Left lung (tissue), 10 donors: Measurements from ENCODE around the gene TRAF1. TPM values are rescaled to one million over a fixed set of nuclear protein-coding genes. Genes with fewer than 3 reads are reported as not detected.

Experiments
- ATAC-seq: fragments of 200-7000 bp; cut with Tn5 transposase; one replicate; pipeline ENCODE4 v1.9.1; 2020; ENCODE audit warnings: moderate library complexity
- DNase-seq, 4 donors: peaks; one replicate each; pipeline ENCODE4 v3.0.0-alpha.2; 2013 to 2020
- H3K27ac ChIP-seq, 2 donors: fragments of 200-600 bp; sonication (generic) in 1 of 2; one replicate each; pipeline versions ENCODE4 v1.5.0 to v1.8.0; 2020 to 2021
- H3K27me3 ChIP-seq, 2 donors: fragments of 200-600 bp; sonication (generic) in 1 of 2; one replicate each; pipeline versions ENCODE4 v1.5.0 to v1.8.0; 2020 to 2021
- H3K36me3 ChIP-seq, 2 donors: fragments of 200-600 bp; sonication (generic) in 1 of 2; one replicate each; pipeline versions ENCODE4 v1.5.0 to v1.8.0; 2020 to 2021
- H3K4me1 ChIP-seq, 2 donors: fragments of 200-600 bp; one replicate each; pipeline ENCODE4 v1.8.0; 2021
- H3K4me3 ChIP-seq, 2 donors: fragments of 200-600 bp; sonication (generic) in 1 of 2; one replicate each; pipeline versions ENCODE4 v1.5.0 to v1.8.0; 2020 to 2021; ENCODE audit warnings: mild to moderate bottlenecking in 1 of 2
- H3K9me3 ChIP-seq, 2 donors: fragments of 200-600 bp; sonication (generic) in 1 of 2; one replicate each; pipeline versions ENCODE4 v1.5.0 to v1.8.0; 2020 to 2021
- intact Hi-C, 2 donors: fragments of 100-400 bp; cut with DNase I; formaldehyde crosslinking; loops; one replicate each; pipeline versions ENCODE4 v1.11.2 to v1.14.2; 2022
- polyA plus RNA-seq, 6 donors: library from polyadenylated mRNA; unstranded; fragments of 120-200 nt; gene quantifications; one replicate each; pipeline ENCODE4 v1.2.1, GENCODE V29; 2013; ENCODE audit not compliant: insufficient read length in 6 of 6
- total RNA-seq, 2 donors: library from RNA; stranded (reverse); fragmentation: NEBNext Ultra II Directional; extraction: Animal tissue kit (Norgen Biotek cat#: 25700); gene quantifications; one replicate each; pipeline ENCODE4 v1.2.1, GENCODE V29; 2021
- TF ChIP-seq, protein P1 (sequence below), 2 donors: fragments of 200-600 bp; sonication (generic) in 1 of 2; IDR thresholded peaks; one replicate each; pipeline versions ENCODE4 v1.5.0 to v1.8.0; 2021; ENCODE audit warnings: antibody characterized with exemption in 2 of 2
- donor health status: DM: no; HTN: yes; CAD: no.
- donor health status: DM: no; HTN: no; CAD: no.

The TRAF1 gene
- total and polyA plus RNA-seq, 8 donors, result 4.4 to 10.8 (median 8.5) TPM

- intact Hi-C loops, result no loop called here
- Histone ChIP-seq H3K4me1 (peaks cover 0 to 79% of the 10 kb centered on the region in 2 donors), H3K27ac (peak overlapping the region in 1 of 2 donors; percentile 43), H3K9me3 (peaks cover 0 to 3% of the 10 kb centered on the region in 2 donors), H3K36me3 (peaks cover 0 to 44% of the 10 kb centered on the region in 2 donors), H3K4me3 (no peak overlapping the region), H3K27me3 (no peaks in the 10 kb centered on the region)
- TF ChIP-seq, protein P1, sequence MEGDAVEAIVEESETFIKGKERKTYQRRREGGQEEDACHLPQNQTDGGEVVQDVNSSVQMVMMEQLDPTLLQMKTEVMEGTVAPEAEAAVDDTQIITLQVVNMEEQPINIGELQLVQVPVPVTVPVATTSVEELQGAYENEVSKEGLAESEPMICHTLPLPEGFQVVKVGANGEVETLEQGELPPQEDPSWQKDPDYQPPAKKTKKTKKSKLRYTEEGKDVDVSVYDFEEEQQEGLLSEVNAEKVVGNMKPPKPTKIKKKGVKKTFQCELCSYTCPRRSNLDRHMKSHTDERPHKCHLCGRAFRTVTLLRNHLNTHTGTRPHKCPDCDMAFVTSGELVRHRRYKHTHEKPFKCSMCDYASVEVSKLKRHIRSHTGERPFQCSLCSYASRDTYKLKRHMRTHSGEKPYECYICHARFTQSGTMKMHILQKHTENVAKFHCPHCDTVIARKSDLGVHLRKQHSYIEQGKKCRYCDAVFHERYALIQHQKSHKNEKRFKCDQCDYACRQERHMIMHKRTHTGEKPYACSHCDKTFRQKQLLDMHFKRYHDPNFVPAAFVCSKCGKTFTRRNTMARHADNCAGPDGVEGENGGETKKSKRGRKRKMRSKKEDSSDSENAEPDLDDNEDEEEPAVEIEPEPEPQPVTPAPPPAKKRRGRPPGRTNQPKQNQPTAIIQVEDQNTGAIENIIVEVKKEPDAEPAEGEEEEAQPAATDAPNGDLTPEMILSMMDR (IDR thresholded peaks at IDR 0.05), result no peak
- ATAC-seq (no peak), DNase-seq (no peak)
These were observed 5.8 kb downstream of the TRAF1 start for GRCh38 chr9:120920806-120921178.

DNA sequence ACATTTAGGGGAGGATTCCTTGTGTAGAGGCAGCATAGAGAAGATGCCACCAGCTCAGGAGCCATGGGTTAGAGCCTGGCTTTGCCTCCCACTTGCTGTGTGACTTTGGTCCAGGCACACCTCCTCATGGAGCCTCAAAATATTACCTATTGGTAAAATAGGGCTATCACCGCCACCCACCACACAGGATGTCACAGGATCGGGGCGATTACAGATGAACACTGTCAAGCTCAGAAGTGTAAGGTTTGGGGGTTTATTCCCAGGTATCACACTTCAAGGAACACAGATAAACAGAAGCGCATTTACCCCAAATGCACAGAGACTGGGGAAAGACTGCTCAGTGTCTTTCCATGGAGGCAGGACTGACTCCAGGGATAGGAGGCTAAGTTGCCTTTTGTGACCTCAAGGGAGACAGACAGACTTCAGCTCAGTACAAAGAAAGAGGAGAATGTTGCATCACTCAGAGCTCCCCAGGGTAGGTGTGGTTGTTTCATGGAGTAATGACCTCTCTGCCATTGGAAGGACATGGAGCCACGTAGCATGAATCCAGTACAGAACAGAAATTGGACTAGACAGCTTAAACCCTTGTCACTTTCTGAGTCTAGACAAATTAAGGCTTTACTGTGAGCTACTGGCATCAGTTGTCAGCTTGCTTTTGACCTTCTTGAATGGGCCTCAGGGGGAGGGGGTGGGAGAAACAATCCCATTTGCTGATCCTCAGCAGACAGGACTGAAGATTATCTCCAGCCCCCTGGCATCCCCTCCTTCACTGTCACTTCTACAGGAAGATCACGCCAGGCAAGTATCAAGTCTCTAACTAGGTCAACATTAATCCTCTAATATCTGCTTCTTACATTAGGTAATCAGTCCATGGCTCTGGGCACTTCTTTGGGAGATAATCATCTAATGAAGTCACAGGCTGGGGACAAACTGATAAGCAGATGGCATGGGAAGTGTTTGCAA, 6.5 kb downstream of the TRAF1 start:
- DNase-seq (no peak), ATAC-seq (no peak)
- Histone ChIP-seq H3K36me3 (peaks cover 0 to 44% of the 10 kb centered on the region in 2 donors), H3K9me3 (peaks cover 0 to 3% of the 10 kb centered on the region in 2 donors), H3K4me3 (no peak overlapping the region), H3K27me3 (no peaks in the 10 kb centered on the region), H3K27ac (peak overlapping the region; percentile 43 to 51), H3K4me1 (peaks cover 0 to 73% of the 10 kb centered on the region in 2 donors)
- intact Hi-C loops, result no loop called here
- TF ChIP-seq, protein P1 (IDR thresholded peaks at IDR 0.05), result no peak

GRCh38 chr9:120918931-120919842, 7.4 kb downstream of the TRAF1 start:
- DNase-seq (no peak), ATAC-seq (no peak)
- H3K4me3 ChIP-seq, result no peak overlapping the region
- H3K27me3 ChIP-seq, result no peaks in the 10 kb centered on the region
- H3K9me3 ChIP-seq, result peaks cover 0 to 3% of the 10 kb centered on the region in 2 donors
- H3K36me3 ChIP-seq, result peaks cover 0 to 52% of the 10 kb centered on the region in 2 donors
- intact Hi-C loops, result no loop called here
- peaks cover 0 to 63% of the 10 kb centered on the region in 2 donors for H3K4me1 ChIP-seq
- H3K27ac ChIP-seq, result peak overlapping the region; percentile 43 to 51
- TF ChIP-seq, protein P1 (IDR thresholded peaks at IDR 0.05), result no peak

GRCh38 chr9:120917929-120918762, 8.4 kb downstream of the TRAF1 start:
- TF ChIP-seq, protein P1 (IDR thresholded peaks at IDR 0.05), result no peak
- H3K27ac ChIP-seq, result peak overlapping the region in 1 of 2 donors; percentile 43
- H3K9me3 ChIP-seq, result peaks cover 0 to 3% of the 10 kb centered on the region in 2 donors
- H3K36me3 ChIP-seq, result peaks cover 0 to 58% of the 10 kb centered on the region in 2 donors
- no peak overlapping the region for H3K4me3 ChIP-seq
- intact Hi-C loops, result no loop called here
- DNase-seq (no peak), ATAC-seq (no peak)
- H3K27me3 ChIP-seq, result no peaks in the 10 kb centered on the region
- H3K4me1 ChIP-seq, result peaks cover 0 to 55% of the 10 kb centered on the region in 2 donors
